Measurements from ENCODE around the gene CAPN9. TPM values are rescaled to one million over a fixed set of nuclear protein-coding genes. Genes with fewer than 3 reads are reported as not detected.

The CAPN9 gene
- total and polyA plus RNA-seq, 4 donors = not detected

DNA sequence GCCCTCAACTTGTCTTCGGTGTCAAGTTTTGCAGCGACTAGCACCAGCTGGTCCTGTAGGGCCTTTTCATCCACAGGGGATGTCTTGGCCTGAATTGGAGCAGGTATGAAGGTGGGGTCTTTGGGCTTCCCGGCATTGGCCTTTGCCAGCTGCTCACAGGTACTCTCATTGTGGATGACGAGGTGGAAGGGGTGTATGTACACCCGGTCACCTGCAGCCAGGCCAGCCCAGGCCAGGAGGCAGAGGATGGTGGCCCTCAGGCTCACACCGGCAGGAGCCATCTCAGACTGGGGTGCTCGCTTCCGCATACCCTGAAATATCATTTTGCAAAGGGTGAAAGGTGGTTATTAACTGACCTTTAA is 36.7 kb upstream of the CAPN9 start:
- peaks cover 5 to 84% (median 59%) of the 10 kb centered on the region in 4 donors for H3K4me1 ChIP-seq (ENCODE audit: control insufficient read depth in 4 of 4, insufficient read depth in 4 of 4, low read length in 3 of 4)
- peaks cover 12 to 22% (median 17%) of the 10 kb centered on the region in 4 donors for H3K36me3 ChIP-seq (ENCODE audit: control insufficient read depth in 4 of 4, insufficient read depth in 3 of 4, low read depth in 1 of 4, low read length in 3 of 4)
- H3K27me3 ChIP-seq (ENCODE audit: control insufficient read depth in 4 of 4, insufficient read depth in 4 of 4, low read length in 3 of 4) = no peaks in the 10 kb centered on the region
- no peaks in the 10 kb centered on the region for H3K9me3 ChIP-seq (ENCODE audit: control insufficient read depth in 4 of 4, low read length in 3 of 4)
- H3K9ac ChIP-seq (ENCODE audit: low read depth in 1 of 2, low read length in 2 of 2) = peak overlapping the region in 1 of 2 donors; percentile 90
- peak overlapping the region; percentile 53 to 84 (median 55) for H3K4me3 ChIP-seq (ENCODE audit: low read depth in 1 of 3, low read length in 3 of 3)
- no peak for TF ChIP-seq HNF4G (IDR thresholded peaks at IDR 0.05)
- TF ChIP-seq NR2F2 (IDR thresholded peaks at IDR 0.05) = no peak
- peak; percentile 4 for TF ChIP-seq SP1 (IDR thresholded peaks at IDR 0.05)
- TF ChIP-seq, protein P1, sequence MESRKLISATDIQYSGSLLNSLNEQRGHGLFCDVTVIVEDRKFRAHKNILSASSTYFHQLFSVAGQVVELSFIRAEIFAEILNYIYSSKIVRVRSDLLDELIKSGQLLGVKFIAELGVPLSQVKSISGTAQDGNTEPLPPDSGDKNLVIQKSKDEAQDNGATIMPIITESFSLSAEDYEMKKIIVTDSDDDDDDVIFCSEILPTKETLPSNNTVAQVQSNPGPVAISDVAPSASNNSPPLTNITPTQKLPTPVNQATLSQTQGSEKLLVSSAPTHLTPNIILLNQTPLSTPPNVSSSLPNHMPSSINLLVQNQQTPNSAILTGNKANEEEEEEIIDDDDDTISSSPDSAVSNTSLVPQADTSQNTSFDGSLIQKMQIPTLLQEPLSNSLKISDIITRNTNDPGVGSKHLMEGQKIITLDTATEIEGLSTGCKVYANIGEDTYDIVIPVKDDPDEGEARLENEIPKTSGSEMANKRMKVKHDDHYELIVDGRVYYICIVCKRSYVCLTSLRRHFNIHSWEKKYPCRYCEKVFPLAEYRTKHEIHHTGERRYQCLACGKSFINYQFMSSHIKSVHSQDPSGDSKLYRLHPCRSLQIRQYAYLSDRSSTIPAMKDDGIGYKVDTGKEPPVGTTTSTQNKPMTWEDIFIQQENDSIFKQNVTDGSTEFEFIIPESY (IDR thresholded peaks at IDR 0.05) = no peak
- peak in 1 of 2 donors; percentile 2 for TF ChIP-seq HNF4A (conservative IDR thresholded peaks at IDR 0.05)
- TF ChIP-seq, protein P2, sequence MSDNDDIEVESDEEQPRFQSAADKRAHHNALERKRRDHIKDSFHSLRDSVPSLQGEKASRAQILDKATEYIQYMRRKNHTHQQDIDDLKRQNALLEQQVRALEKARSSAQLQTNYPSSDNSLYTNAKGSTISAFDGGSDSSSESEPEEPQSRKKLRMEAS (IDR thresholded peaks at IDR 0.05) = no peak
- no peak for TF ChIP-seq RXRA (IDR thresholded peaks at IDR 0.05)
- no peak for TF ChIP-seq YY1 (IDR thresholded peaks at IDR 0.05)
- TF ChIP-seq EGR1 (IDR thresholded peaks at IDR 0.05; ENCODE audit: low read depth in 2 of 2) = no peak
- TF ChIP-seq, protein P3, sequence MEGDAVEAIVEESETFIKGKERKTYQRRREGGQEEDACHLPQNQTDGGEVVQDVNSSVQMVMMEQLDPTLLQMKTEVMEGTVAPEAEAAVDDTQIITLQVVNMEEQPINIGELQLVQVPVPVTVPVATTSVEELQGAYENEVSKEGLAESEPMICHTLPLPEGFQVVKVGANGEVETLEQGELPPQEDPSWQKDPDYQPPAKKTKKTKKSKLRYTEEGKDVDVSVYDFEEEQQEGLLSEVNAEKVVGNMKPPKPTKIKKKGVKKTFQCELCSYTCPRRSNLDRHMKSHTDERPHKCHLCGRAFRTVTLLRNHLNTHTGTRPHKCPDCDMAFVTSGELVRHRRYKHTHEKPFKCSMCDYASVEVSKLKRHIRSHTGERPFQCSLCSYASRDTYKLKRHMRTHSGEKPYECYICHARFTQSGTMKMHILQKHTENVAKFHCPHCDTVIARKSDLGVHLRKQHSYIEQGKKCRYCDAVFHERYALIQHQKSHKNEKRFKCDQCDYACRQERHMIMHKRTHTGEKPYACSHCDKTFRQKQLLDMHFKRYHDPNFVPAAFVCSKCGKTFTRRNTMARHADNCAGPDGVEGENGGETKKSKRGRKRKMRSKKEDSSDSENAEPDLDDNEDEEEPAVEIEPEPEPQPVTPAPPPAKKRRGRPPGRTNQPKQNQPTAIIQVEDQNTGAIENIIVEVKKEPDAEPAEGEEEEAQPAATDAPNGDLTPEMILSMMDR (IDR thresholded peaks at IDR 0.05; ENCODE audit: low read depth, low read length, missing input control) = no peak
- TF ChIP-seq, protein P4, sequence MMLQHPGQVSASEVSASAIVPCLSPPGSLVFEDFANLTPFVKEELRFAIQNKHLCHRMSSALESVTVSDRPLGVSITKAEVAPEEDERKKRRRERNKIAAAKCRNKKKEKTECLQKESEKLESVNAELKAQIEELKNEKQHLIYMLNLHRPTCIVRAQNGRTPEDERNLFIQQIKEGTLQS (IDR thresholded peaks at IDR 0.05) = no peak
- no peak for TF ChIP-seq RAD21 (IDR thresholded peaks at IDR 0.05)
- no peak for TF ChIP-seq FOXA1 (IDR thresholded peaks at IDR 0.05)
- TF ChIP-seq, protein P5, sequence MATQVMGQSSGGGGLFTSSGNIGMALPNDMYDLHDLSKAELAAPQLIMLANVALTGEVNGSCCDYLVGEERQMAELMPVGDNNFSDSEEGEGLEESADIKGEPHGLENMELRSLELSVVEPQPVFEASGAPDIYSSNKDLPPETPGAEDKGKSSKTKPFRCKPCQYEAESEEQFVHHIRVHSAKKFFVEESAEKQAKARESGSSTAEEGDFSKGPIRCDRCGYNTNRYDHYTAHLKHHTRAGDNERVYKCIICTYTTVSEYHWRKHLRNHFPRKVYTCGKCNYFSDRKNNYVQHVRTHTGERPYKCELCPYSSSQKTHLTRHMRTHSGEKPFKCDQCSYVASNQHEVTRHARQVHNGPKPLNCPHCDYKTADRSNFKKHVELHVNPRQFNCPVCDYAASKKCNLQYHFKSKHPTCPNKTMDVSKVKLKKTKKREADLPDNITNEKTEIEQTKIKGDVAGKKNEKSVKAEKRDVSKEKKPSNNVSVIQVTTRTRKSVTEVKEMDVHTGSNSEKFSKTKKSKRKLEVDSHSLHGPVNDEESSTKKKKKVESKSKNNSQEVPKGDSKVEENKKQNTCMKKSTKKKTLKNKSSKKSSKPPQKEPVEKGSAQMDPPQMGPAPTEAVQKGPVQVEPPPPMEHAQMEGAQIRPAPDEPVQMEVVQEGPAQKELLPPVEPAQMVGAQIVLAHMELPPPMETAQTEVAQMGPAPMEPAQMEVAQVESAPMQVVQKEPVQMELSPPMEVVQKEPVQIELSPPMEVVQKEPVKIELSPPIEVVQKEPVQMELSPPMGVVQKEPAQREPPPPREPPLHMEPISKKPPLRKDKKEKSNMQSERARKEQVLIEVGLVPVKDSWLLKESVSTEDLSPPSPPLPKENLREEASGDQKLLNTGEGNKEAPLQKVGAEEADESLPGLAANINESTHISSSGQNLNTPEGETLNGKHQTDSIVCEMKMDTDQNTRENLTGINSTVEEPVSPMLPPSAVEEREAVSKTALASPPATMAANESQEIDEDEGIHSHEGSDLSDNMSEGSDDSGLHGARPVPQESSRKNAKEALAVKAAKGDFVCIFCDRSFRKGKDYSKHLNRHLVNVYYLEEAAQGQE (IDR thresholded peaks at IDR 0.05) = no peak
- TF ChIP-seq TAF1 (conservative IDR thresholded peaks at IDR 0.05) = peak; percentile 11
- no peak for TF ChIP-seq JUND (IDR thresholded peaks at IDR 0.05)
- peak overlapping the region in 1 of 2 donors; percentile 3 for H3K27ac ChIP-seq (ENCODE audit: low read depth in 1 of 2, low read length in 2 of 2)
- no peak for DNase-seq (ENCODE audit: low spot score)
- WGBS = 66% methylated on average over 8 of the region's 8 CpGs

- Histone ChIP-seq H3K4me1 (ENCODE audit: control insufficient read depth in 4 of 4, insufficient read depth in 4 of 4, low read length in 3 of 4) (peaks cover 5 to 83% (median 65%) of the 10 kb centered on the region in 4 donors), H3K9ac (ENCODE audit: low read depth in 1 of 2, low read length in 2 of 2) (peak overlapping the region in 1 of 2 donors; percentile 90), H3K9me3 (ENCODE audit: control insufficient read depth in 4 of 4, low read length in 3 of 4) (no peaks in the 10 kb centered on the region), H3K4me3 (ENCODE audit: low read depth in 1 of 3, low read length in 3 of 3) (peak overlapping the region; percentile 55 to 87 (median 84)), H3K36me3 (ENCODE audit: control insufficient read depth in 4 of 4, insufficient read depth in 3 of 4, low read depth in 1 of 4, low read length in 3 of 4) (peaks cover 7 to 17% (median 14%) of the 10 kb centered on the region in 4 donors), H3K27me3 (ENCODE audit: control insufficient read depth in 4 of 4, insufficient read depth in 4 of 4, low read length in 3 of 4) (no peaks in the 10 kb centered on the region), H3K27ac (ENCODE audit: low read depth in 1 of 2, low read length in 2 of 2) (peak overlapping the region in 1 of 2 donors; percentile 39)
- 53% methylated on average over 3 of the region's 3 CpGs for WGBS
- TF ChIP-seq EGR1 (IDR thresholded peaks at IDR 0.05; ENCODE audit: low read depth in 2 of 2) (peak in 1 of 2 donors; percentile 4), RXRA (IDR thresholded peaks at IDR 0.05) (peak in 1 of 2 donors; percentile 79), JUND (IDR thresholded peaks at IDR 0.05) (peak in 1 of 2 donors; percentile 45), FOXA2 (IDR thresholded peaks at IDR 0.05) (no peak), NR2F2 (IDR thresholded peaks at IDR 0.05) (no peak), SP1 (IDR thresholded peaks at IDR 0.05) (no peak)
- no peak for DNase-seq (ENCODE audit: low spot score)
Observed at GRCh38 chr1:230711245-230711644, 35.9 kb upstream of the CAPN9 start.

Data from liver (tissue), 9 donors.